HUDEP-2 (cell line): ENCODE measurements around the gene FNBP1.
A peak's percentile ranks its signal among the peaks of the same experiment; 100 is the strongest.

ENCODE experiments used
- DNase-seq, 76 experiments: peaks; one replicate each; lab custom pipeline; 2025; ENCODE audit not compliant: unreplicated experiment in 76 of 76; lab: John Stamatoyannopoulos, UW

Gene FNBP1

DNA sequence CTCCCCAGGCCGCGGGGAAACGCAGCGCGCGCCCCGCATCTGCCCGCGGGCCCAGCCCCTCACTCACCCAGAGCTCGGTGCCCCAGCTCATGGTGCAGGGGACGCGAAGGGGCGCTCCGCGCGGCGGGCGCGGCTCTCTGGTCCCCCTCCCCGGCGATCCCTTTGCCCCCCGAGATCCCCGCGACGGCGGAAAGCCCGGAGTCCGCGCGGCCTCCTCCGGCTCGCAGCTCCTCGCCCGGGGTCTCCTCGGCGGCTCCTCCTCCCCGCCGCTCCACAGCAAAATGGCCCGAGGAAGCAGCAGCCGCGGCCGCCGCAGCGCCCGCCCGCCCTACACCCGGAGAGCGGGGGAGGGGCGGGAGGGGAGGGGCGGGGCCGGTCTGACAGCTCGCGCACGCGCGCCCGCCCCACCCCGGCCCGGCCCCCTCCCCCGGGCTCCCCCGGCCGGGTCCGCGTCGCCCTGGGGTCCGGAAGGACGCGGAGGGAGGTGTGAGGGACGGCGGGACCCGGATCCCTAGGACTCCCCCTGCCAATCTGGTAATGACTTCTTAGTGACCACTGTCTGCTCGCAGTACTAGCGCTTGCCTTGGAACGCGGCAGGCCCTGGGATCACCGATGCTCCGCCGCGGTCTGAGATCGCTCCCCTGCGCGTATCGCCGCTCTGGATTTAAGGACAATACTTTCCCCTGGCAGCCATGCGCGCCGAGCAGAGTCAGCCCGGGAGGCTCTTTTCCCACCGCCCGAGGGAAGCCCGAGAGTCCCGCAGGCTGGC, at the start of gene FNBP1:
TSS of gene FNBP1 (minus strand) at position 305 of the 769 bp plus-strand sequence. CDS start at position 91, 214 bp downstream.
- peak in 17 of 76 experiments; percentile 2 to 48 (median 11) for DNase-seq

DNA sequence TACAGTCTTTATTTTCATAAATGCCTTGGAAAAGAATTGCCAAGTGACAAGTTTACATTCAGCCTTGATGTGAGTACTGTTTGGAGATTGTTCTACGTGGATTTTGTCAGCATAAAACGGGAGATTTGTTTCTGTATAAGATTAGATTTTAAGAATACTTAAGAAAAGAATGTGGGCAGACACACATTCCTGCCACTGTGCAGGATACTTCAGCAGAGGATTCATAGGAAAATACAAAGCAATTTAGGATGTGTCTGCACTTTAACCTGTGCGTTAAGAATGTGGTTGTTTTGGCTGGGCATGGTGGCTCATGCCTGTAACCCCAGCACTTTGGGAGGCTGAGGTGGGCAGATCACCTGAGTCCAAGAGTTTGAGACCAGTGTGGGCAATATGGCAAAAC, 47.9 kb upstream of the FNBP1 start:
- DNase-seq, result no peak

- no peak for DNase-seq
Observed at GRCh38 chr9:130089141-130089540, 46.2 kb upstream of the FNBP1 start.

DNA sequence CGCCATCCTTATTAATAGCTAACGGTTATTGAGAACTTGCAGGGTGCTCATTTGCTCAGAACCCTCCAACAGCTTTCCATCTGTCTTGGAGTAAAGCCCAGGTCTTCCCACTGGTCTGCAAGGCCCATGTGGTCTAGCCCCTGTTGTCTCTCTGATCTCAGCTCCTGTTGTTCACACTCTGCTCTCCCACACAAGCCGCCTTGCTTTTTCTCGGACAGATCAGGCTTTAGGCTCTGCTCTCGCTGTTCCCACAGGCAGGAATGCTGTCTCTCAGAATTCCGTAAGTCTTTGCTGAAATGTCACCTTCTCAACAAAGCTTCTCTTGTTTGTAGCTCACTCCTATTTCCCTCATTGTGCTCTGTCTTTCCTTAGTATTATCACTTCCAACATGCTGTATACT, 45.1 kb upstream of the FNBP1 start:
- no peak for DNase-seq

- no peak for DNase-seq
Observed at GRCh38 chr9:130084337-130084736, 41.3 kb upstream of the FNBP1 start.

GRCh38 chr9:130078547-130078946, 35.6 kb upstream of the FNBP1 start:
- no peak for DNase-seq

- DNase-seq, result no peak
Observed at GRCh38 chr9:130073373-130073772, 30.4 kb upstream of the FNBP1 start.

- DNase-seq, result no peak
Observed at GRCh38 chr9:130072515-130073235, 29.7 kb upstream of the FNBP1 start.

DNA sequence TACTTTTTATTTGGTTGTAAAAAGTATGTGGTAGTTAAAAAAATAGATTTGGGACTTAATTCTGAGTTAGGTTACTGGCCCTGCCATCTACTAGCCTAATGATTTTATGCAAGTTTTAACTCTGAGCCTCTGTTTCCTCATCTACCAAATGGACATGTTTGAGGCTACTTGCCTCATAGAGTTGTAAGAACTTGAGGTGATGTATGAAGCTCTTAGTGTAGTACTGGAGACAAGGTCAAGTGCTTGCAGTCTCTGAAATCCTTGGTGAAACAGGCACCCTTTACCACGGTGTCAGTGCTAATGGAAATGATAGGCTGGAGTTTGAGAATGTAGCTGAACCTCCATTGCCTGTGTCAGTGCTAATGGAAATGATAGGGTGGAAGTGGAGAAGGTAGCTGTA, 26.1 kb upstream of the FNBP1 start:
- DNase-seq, result no peak

DNA sequence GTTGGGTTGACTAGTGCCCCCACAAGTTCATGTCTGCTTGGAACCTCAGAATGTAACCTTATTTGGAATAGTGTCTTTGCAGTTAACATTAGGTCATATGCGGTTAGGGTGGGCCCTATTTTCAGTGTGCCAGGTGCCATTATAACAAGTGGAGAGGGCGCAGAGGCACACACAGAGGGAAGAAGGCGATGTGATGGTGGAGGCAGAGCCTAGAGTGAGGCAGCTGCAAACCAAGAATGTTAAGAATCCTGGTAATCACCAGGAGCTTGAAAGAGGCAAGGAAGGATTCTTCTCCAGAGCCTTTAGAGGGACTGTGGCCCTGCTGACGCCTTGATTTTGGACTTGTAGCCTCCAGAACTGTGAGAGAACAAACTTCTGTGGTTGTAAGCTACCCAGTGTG, 21.6 kb upstream of the FNBP1 start:
- no peak for DNase-seq

DNA sequence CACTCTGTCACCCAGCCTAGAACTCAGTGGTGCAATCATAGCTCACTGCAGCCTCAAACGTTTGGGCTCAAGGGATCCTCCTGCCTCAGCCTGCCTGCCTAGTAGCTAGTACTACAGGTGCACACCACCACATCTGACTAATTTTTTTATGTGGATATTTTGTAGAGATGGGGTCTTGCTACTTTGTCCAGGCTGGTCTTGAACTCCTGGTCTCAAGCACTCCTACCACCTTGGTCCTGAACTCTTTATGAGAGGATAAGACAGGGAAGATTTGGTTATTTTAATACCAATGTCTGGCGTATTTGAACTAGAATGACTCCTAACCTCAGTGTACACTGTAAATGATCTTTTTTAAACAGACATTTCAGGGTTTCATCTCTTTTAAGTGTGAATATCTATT, 19.8 kb upstream of the FNBP1 start:
- no peak for DNase-seq

- no peak for DNase-seq
Observed at GRCh38 chr9:130060296-130060695, 17.3 kb upstream of the FNBP1 start.

GRCh38 chr9:130058887-130059286, 15.9 kb upstream of the FNBP1 start:
- no peak for DNase-seq

- no peak for DNase-seq
Observed at GRCh38 chr9:130058154-130058553, 15.2 kb upstream of the FNBP1 start.

DNA sequence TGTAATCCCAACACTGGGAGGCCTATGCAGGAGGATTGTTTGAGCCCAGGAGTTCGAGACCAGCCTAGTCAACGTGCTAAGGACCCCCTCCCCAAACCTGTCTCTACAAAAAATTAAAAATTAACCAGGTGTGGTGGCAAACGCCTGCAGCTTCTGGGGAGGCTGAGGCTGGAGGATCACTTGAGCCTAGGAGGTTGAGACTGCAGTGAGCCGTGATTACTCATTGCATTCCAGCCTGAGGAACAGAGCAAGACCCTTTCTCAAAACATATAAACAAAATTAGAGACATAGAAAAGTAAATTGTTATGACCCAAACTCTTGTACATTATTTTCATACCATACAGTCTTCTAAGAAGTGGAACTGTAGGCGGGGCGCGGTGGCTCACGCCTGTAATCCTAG, 11.8 kb upstream of the FNBP1 start:
- no peak for DNase-seq

DNA sequence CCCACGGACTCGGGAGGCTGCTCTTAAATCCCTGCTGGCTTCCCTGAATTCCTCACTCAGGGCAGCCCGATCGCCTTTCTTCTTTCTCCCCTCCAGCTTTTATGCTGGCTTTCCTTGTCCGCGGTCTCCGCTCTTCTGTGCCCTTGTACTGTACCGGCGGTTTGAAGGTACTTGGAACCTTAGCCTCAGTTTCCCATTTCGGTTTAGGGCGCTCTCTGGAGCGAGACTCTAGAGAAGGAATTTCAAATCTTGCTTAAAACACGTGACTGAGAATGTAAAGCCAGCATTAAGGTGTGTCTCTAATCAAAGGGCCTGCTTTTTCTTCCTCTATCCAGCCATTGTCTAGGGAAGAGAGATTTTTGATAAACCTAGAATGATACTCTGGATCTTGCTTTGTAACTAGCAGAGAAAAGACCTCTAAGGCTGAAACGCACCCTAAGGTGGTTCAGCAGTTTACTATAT, 11.4 kb upstream of the FNBP1 start:
- no peak for DNase-seq

- peak in 62 of 76 experiments; percentile 9 to 76 (median 52) for DNase-seq
Observed at GRCh38 chr9:130053504-130054324, 10.7 kb upstream of the FNBP1 start, which contains the start of gene GPR107. Gene GPR107, plus strand, starts transcription at chr9:130053906. Its CDS starts 27 bp downstream, at chr9:130053933.

DNA sequence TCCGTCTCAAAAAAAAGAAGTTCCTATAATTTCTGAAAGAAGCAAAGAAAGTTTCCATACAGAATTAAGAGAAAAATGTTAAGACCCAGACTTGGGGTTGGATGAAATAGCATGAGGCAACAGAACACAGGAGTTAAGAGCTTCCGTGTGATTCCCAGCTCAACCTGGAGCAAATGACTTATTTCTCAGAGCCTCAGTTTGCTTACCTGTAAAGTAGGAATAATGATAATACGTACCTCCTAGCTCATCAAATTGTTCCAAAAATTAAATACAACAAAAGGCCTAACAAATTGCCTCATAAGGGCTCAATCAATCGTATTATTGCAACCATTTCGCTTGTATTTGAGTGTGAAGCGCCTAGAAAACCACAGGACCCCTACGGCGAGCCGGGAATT, 10.1 kb upstream of the FNBP1 start:
- DNase-seq, result no peak

DNA sequence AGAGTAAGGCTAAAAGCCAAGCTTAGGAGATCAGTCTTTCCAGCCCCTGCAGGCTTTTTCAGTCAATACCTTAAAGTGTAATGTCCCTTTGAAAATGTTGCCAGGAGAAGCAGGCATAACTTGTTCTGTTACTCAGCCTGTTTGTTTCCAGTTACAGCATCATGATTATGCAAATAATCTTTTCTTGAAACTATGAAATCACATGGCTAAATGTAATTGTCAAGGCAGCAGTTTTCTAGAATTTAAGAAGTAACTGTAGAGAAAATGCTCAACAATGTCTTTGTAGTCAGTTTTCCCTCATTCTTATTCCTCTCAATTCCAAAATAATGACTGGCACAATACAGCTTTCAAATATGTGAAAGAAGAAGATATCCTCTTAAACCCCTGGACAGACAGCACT, 8.9 kb upstream of the FNBP1 start:
- DNase-seq, result no peak

GRCh38 chr9:130050462-130050861, 7.5 kb upstream of the FNBP1 start:
- DNase-seq, result no peak
